RWPE1 (cell line): Measurements from ENCODE around the gene AXL.

Experiments used
- CTCF ChIA-PET: fragments of 350-600 bp; sonication (Branson Sonifier 250); formaldehyde crosslinking; extraction: SDS; loops from one replicate; lab custom pipeline; 2021; lab: Yijun Ruan, JAX
- POLR2A ChIA-PET: fragments of 400-600 bp; formaldehyde crosslinking; extraction: SDS; loops from one replicate; lab custom pipeline; 2020; ENCODE audit warnings: antibody characterized with exemption; ENCODE audit not compliant: low non-redundant PET; lab: Yijun Ruan, JAX
- DNase-seq: peaks from one replicate; pipeline ENCODE4 v3.0.0; 2012; ENCODE audit warnings: low spot score
- H3K27ac ChIP-seq: fragments of 450-650 bp; 2 replicates; pipeline ENCODE4 v1.5.1; 2017
- CTCF ChIP-seq: fragments of 450-650 bp; conservative IDR thresholded peaks from 2 replicates; pipeline ENCODE4 v1.5.1; 2017; ENCODE audit warnings: low read depth, mild to moderate bottlenecking

Gene AXL

GRCh38 chr19:41307954-41308449 lies 89.0 kb downstream of the AXL start:
- TF ChIP-seq CTCF = no peak
- no peak for DNase-seq
- peak overlapping the region; percentile 97 for H3K27ac ChIP-seq
- ChIA-PET POLR2A (no interaction called here), CTCF (interaction anchor here (0.5 to 2.6 kb wide), 10 partner anchors 9 to 446 kb away, joined by 3 to 10 read pairs (median 4); partner anchors contain the start of gene B9D2)

GRCh38 chr19:41308450-41309179 lies 89.6 kb downstream of the AXL start:
- TF ChIP-seq CTCF = peak; percentile 92
- H3K27ac ChIP-seq = peak overlapping the region; percentile 97
- ChIA-PET POLR2A (no interaction called here), CTCF (interaction anchor here (0.5 to 2.6 kb wide), 17 partner anchors 9 to 1127 kb away, joined by 3 to 10 read pairs (median 4); partner anchors contain the start of gene B9D2)
- peak; percentile 79 for DNase-seq

GRCh38 chr19:41309180-41310032 lies 90.4 kb downstream of the AXL start:
- no peak for TF ChIP-seq CTCF
- H3K27ac ChIP-seq = peak overlapping the region; percentile 97
- ChIA-PET POLR2A (no interaction called here), CTCF (interaction anchor here (0.5 to 2.6 kb wide), 13 partner anchors 8 to 1126 kb away, joined by 3 to 10 read pairs (median 4); partner anchors contain the start of gene B9D2)
- no peak for DNase-seq

- no peak for TF ChIP-seq CTCF
- POLR2A ChIA-PET = interaction anchor here (0.5 kb wide), 1 partner anchor 21 kb away, joined by 3 read pairs; no protein-coding TSS in a partner anchor
- CTCF ChIA-PET = interaction anchor here (1.4 to 2.6 kb wide), 2 partner anchors 42 to 45 kb away, joined by 5 to 10 read pairs; no protein-coding TSS in a partner anchor
- DNase-seq = peak; percentile 95
- H3K27ac ChIP-seq = peak within 1 kb of the TSS; percentile 97
These were observed 91.2 kb downstream of the AXL start, which contains the start of gene CCDC97 for GRCh38 chr19:41310033-41310831. Gene CCDC97, plus strand, starts transcription at chr19:41310172. Its CDS starts 139 bp downstream, at chr19:41310311.

- POLR2A ChIA-PET = interaction anchor here (0.5 kb wide), 1 partner anchor 20 kb away, joined by 3 read pairs; no protein-coding TSS in a partner anchor
- peak overlapping the region; percentile 97 for H3K27ac ChIP-seq
- DNase-seq = no peak
- no peak for TF ChIP-seq CTCF
- CTCF ChIA-PET = no interaction called here
These were observed 92.0 kb downstream of the AXL start for GRCh38 chr19:41311072-41311471.
